Chondrocyte (in vitro differentiated cells): ENCODE data around the gene OFD1. TPM values are rescaled to one million over a fixed set of nuclear protein-coding genes. Genes with fewer than 3 reads are reported as not detected.

Experiments used
- DNase-seq: peaks from one replicate; pipeline ENCODE4 v3.0.0; 2021; ENCODE audit warnings: mixed read lengths, low spot score
- H3K27ac Mint-ChIP-seq: one replicate; pipeline ENCODE4 v1.8.0; 2021; ENCODE audit warnings: mild to moderate bottlenecking, moderate library complexity, mixed read lengths; ENCODE audit not compliant: unreplicated experiment
- H3K27me3 Mint-ChIP-seq: 2 replicates; pipeline ENCODE4 v1.8.0; 2021; ENCODE audit warnings: low read depth, mixed read lengths
- H3K36me3 Mint-ChIP-seq: 2 replicates; pipeline ENCODE4 v1.8.0; 2021; ENCODE audit warnings: low read depth, mixed read lengths
- H3K4me1 Mint-ChIP-seq: 2 replicates; pipeline ENCODE4 v1.8.0; 2021; ENCODE audit warnings: low read depth, mild to moderate bottlenecking, mixed read lengths
- H3K4me3 Mint-ChIP-seq: one replicate; pipeline ENCODE4 v1.8.0; 2021; ENCODE audit warnings: mild to moderate bottlenecking, moderate library complexity, mixed read lengths; ENCODE audit not compliant: unreplicated experiment
- H3K9me3 Mint-ChIP-seq: 2 replicates; pipeline ENCODE4 v1.8.0; 2021; ENCODE audit warnings: low read depth, mixed read lengths
- total RNA-seq: library from RNA; stranded (reverse); gene quantifications from 3 replicates; pipeline ENCODE4 v1.2.1, GENCODE V29; 2021
- TF ChIP-seq, protein P1 (sequence below): fragments of 200-600 bp; sonication (generic); IDR thresholded peaks from 2 replicates; pipeline ENCODE4 v1.5.0; 2021; ENCODE audit warnings: antibody characterized with exemption, mild to moderate bottlenecking, moderate library complexity

OFD1 gene
- total RNA-seq, 1 donor from 2014 or later, result 17.8 TPM

GRCh38 chrX:13697976-13698375, 36.6 kb upstream of the OFD1 start:
- no peak for DNase-seq
- no peak overlapping the region for H3K27ac Mint-ChIP-seq
- peaks cover 29% of the 10 kb centered on the region for H3K4me1 Mint-ChIP-seq
- H3K36me3 Mint-ChIP-seq, result no peaks in the 10 kb centered on the region
- no peak overlapping the region for H3K4me3 Mint-ChIP-seq
- TF ChIP-seq, protein P1, sequence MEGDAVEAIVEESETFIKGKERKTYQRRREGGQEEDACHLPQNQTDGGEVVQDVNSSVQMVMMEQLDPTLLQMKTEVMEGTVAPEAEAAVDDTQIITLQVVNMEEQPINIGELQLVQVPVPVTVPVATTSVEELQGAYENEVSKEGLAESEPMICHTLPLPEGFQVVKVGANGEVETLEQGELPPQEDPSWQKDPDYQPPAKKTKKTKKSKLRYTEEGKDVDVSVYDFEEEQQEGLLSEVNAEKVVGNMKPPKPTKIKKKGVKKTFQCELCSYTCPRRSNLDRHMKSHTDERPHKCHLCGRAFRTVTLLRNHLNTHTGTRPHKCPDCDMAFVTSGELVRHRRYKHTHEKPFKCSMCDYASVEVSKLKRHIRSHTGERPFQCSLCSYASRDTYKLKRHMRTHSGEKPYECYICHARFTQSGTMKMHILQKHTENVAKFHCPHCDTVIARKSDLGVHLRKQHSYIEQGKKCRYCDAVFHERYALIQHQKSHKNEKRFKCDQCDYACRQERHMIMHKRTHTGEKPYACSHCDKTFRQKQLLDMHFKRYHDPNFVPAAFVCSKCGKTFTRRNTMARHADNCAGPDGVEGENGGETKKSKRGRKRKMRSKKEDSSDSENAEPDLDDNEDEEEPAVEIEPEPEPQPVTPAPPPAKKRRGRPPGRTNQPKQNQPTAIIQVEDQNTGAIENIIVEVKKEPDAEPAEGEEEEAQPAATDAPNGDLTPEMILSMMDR, result no peak
- H3K27me3 Mint-ChIP-seq, result no peaks in the 10 kb centered on the region
- H3K9me3 Mint-ChIP-seq, result no peaks in the 10 kb centered on the region

DNA sequence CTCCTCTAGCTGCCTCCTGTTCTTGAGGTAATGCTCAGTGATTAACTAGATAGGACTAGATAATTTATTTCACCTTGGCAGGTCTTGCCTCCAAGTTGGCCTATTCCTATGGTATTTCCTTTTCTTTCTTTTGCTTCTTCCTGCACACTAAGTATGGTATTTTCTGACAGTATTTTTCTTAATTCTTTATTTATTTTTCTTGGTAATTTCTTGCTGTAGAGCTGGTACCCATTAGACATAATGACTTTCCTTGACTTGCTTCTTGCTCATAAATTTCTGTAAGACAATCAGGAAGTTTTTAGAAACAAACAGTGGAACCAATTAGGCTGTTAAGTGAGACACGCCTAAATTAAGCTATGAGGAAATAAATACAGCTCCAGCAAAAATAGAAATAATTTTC, 36.1 kb upstream of the OFD1 start:
- Mint-ChIP-seq H3K9me3 (no peaks in the 10 kb centered on the region), H3K27ac (no peak overlapping the region), H3K4me3 (no peak overlapping the region), H3K36me3 (no peaks in the 10 kb centered on the region), H3K27me3 (no peaks in the 10 kb centered on the region), H3K4me1 (peaks cover 24% of the 10 kb centered on the region)
- no peak for DNase-seq
- TF ChIP-seq, protein P1, result no peak

DNA sequence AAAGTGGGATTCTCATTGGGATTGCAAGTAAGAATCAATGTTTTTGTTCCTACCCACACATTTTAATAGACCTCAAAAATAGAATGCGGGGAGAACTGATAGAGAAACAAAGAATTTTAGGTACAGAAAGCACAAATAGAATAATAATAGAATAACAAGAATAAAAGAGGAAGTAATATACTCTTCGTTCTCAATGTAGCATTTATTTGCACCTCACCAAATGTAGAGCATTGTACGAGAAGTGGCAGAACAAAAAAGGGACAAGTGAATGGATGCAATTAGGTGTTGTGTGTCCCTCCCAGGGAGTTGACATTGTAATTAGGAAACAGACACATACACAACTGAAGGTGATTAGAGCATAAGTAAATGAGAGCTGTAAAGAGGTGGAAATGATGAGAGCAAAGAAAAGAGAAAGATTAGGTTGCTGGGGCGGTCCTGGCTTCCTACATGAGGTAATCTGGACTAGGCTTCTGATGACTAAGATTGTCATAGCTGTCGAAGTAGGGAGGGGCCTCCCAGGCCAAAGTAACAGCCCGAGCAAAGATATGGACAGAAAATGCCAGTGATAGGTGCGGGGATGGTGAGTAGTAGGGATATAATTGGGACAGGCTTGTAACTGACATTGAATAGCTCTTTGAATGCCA, 35.2 kb upstream of the OFD1 start:
- no peak for DNase-seq
- TF ChIP-seq, protein P1, result no peak
- peak overlapping the region; percentile 6 for H3K27ac Mint-ChIP-seq
- H3K27me3 Mint-ChIP-seq, result no peaks in the 10 kb centered on the region
- no peak overlapping the region for H3K4me3 Mint-ChIP-seq
- no peaks in the 10 kb centered on the region for H3K36me3 Mint-ChIP-seq
- no peaks in the 10 kb centered on the region for H3K9me3 Mint-ChIP-seq
- H3K4me1 Mint-ChIP-seq, result peaks cover 24% of the 10 kb centered on the region

GRCh38 chrX:13700380-13700779, 34.2 kb upstream of the OFD1 start:
- Mint-ChIP-seq H3K36me3 (no peaks in the 10 kb centered on the region), H3K4me1 (peaks cover 13% of the 10 kb centered on the region), H3K9me3 (no peaks in the 10 kb centered on the region), H3K4me3 (no peak overlapping the region), H3K27ac (no peak overlapping the region), H3K27me3 (no peaks in the 10 kb centered on the region)
- TF ChIP-seq, protein P1, result no peak
- DNase-seq, result no peak

- H3K27ac Mint-ChIP-seq, result peak overlapping the region; percentile 28
Observed at GRCh38 chrX:13702111-13702789, 32.3 kb upstream of the OFD1 start.

More at GRCh38 chrX:13702111-13702789, 32.3 kb upstream of the OFD1 start:
- no peaks in the 10 kb centered on the region for H3K36me3 Mint-ChIP-seq
- TF ChIP-seq, protein P1, result no peak
- H3K4me3 Mint-ChIP-seq, result no peak overlapping the region
- H3K27me3 Mint-ChIP-seq, result no peaks in the 10 kb centered on the region
- H3K9me3 Mint-ChIP-seq, result no peaks in the 10 kb centered on the region
- no peak for DNase-seq
- peaks cover 13% of the 10 kb centered on the region for H3K4me1 Mint-ChIP-seq
